ENCODE results near the gene ACSF2. TPM values are rescaled to one million over a fixed set of nuclear protein-coding genes. Genes with fewer than 3 reads are reported as not detected.
"Not testable (repeated sequence)": the region's sequence is repeated elsewhere in the genome, so short reads cannot be mapped to it uniquely, and the experiment has no call there.

ACSF2 gene
- total RNA-seq, 3 donors from 2014 or later: 3.7 to 4.3 (median 4.3) TPM

DNA sequence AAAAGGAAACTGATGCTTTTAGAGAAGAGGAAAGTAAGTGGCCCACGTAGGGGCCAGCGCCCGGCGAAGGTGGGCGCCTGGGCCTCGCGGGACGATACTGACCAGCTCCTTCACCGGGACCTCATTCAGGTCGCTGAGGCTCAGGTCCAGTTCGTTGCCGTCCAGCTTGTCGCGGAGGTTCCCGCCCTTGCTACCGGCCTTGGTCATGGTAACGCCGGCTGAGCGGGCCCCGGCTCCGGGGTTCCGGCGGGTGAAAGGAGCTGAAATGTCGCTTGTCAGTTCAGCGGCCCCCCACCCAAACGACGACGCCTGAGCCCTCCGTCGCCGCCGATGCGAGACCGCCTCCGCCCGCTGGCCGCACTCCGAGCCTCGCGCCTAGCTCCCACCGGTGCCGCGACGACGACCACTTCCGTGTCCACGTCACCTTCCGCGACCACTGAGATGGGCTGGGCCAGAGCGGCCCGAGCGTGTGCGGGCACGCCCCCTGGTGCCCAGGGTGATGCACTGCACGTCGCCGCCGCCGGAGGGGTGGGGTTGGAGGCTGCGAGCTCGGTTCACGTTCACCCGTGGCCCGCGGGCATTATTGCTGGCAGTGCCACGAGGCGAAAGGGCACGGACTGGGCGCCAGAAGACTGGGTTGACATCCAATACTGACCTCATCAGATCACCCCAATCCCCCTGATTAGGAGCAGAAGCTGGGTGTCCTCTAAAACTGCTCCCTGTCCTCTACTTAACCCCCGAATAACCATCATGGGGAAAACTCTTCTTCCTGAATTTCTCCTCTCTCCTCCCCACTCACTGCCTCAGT is 28.7 kb upstream of the ACSF2 start, which contains the start of gene LRRC59:
TSS of gene LRRC59 (minus strand) at position 413 of the 808 bp plus-strand sequence. CDS start at position 207, 206 bp downstream.
- no peaks in the 10 kb centered on the region for H3K9me3 Mint-ChIP-seq
- H3K4me3 Mint-ChIP-seq: peak within 1 kb of the TSS; percentile 97
- ATAC-seq (peak; percentile 98), DNase-seq (peak; percentile 94)
- peaks cover 2% of the 10 kb centered on the region for H3K27me3 Mint-ChIP-seq (ENCODE audit: low read depth)
- H3K36me3 Mint-ChIP-seq (ENCODE audit: insufficient read depth): peaks cover 28% of the 10 kb centered on the region
- peaks cover 34% of the 10 kb centered on the region for H3K4me1 Mint-ChIP-seq (ENCODE audit: low read depth)

DNA sequence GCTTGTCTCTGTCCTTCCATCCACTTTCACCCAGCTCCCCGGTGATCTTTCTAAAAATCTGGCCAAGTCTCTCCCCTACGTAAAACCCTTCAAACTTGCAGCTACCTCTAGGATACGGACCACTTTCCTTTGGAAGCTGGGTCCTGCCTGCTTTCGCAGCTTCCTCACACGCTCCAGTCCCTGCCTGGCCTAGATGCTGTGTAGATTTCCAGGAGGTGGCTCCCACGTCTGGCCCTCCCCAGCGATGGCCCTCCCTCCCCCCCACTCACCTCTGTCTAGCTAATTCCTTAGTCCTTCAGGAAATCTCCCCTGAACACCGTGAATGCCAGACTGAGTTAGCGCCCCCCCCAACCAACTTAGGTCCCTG is 28.1 kb upstream of the ACSF2 start:
- Mint-ChIP-seq H3K9me3 (no peaks in the 10 kb centered on the region), H3K4me1 (ENCODE audit: low read depth) (peaks cover 33% of the 10 kb centered on the region), H3K4me3 (peak overlapping the region; percentile 97), H3K27me3 (ENCODE audit: low read depth) (peaks cover 2% of the 10 kb centered on the region), H3K36me3 (ENCODE audit: insufficient read depth) (peaks cover 24% of the 10 kb centered on the region)
- ATAC-seq (no peak), DNase-seq (no peak)

DNA sequence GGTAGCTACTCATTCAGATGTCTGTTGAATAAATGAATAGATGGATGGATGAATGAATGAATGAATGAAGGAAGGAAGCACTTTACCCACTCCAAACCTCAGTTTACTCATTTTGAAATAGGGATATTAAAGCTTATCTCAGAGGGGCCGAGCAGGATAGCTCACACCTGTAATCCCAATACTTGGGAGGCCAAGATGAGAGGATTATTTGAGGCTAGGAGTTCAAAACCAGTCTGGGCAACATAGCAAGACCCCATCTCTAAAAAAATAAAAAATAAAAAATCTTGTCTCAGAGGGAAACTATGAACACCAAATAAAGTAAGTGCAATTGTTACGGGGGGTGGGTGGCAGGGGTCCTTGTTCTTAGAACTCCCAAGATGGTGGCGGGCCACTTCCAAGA is 27.3 kb upstream of the ACSF2 start:
- H3K4me3 Mint-ChIP-seq: peak overlapping the region; percentile 97
- DNase-seq: not testable (repeated sequence)

GRCh38 chr17:50399591-50399990 is 26.4 kb upstream of the ACSF2 start:
- ATAC-seq; H3K27me3 Mint-ChIP-seq (ENCODE audit: low read depth); H3K4me3 Mint-ChIP-seq; H3K9me3 Mint-ChIP-seq; DNase-seq: not testable (repeated sequence)
- Mint-ChIP-seq H3K36me3 (ENCODE audit: insufficient read depth) (peaks cover 11% of the 10 kb centered on the region), H3K4me1 (ENCODE audit: low read depth) (peaks cover 23% of the 10 kb centered on the region)

More for the DNA sequence above, 27.3 kb upstream of the ACSF2 start:
- H3K9me3 Mint-ChIP-seq; H3K27me3 Mint-ChIP-seq (ENCODE audit: low read depth); ATAC-seq: not testable (repeated sequence)
- Mint-ChIP-seq H3K4me1 (ENCODE audit: low read depth) (peaks cover 28% of the 10 kb centered on the region), H3K36me3 (ENCODE audit: insufficient read depth) (peaks cover 16% of the 10 kb centered on the region)

GRCh38 chr17:50405351-50405750 is 20.7 kb upstream of the ACSF2 start:
- H3K4me1 Mint-ChIP-seq (ENCODE audit: low read depth); DNase-seq; ATAC-seq; H3K36me3 Mint-ChIP-seq (ENCODE audit: insufficient read depth); H3K9me3 Mint-ChIP-seq; H3K4me3 Mint-ChIP-seq: not testable (repeated sequence)
- H3K27me3 Mint-ChIP-seq (ENCODE audit: low read depth): peaks cover 18% of the 10 kb centered on the region

DNA sequence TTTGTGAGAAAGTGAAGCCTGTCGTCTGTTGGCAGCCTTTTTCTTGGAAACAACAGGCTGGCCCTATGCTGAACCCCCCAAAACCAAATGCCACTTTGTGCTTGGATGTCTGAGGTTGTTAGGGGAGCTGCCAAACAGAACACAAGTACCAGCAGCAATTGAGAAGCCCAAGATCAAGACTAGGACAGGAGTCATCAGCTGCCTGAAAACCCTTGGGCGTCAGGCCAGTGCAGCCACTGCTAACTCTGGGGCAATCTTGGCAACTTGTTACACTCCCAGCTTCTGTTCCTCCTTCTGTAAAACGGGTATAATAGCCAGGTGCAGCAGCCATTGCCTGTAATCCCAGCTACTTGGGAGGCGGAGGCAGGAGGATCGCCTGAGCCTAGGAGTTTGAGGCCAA is 19.4 kb upstream of the ACSF2 start:
- no peaks in the 10 kb centered on the region for H3K36me3 Mint-ChIP-seq (ENCODE audit: insufficient read depth)
- H3K4me1 Mint-ChIP-seq (ENCODE audit: low read depth): no peaks in the 10 kb centered on the region
- peaks cover 19% of the 10 kb centered on the region for H3K27me3 Mint-ChIP-seq (ENCODE audit: low read depth)
- no peak for ATAC-seq
- no peaks in the 10 kb centered on the region for H3K9me3 Mint-ChIP-seq
- H3K4me3 Mint-ChIP-seq: no peak overlapping the region
- DNase-seq: no peak

DNA sequence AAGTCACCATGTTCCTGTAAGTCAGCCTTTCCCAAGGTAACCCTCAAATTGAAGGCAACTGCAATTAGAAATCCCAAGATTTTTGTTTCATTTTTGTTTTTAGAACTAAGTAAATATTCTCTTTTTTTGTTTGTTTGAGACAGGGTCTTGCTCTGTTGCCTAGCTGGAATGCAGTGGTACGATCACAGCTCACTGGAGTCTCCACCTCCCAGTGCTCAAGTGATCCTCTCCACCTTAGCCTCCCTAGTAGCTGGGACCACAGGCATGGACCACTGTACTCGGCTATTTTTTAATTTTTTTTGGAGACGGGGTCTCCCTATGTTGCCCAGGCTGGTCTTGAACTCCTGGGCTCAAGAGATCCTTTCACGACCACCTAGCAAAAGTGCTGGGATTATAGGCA is 18.1 kb upstream of the ACSF2 start:
- no peaks in the 10 kb centered on the region for H3K36me3 Mint-ChIP-seq (ENCODE audit: insufficient read depth)

GRCh38 chr17:50412188-50412732 is 13.8 kb upstream of the ACSF2 start:
- Mint-ChIP-seq H3K27me3 (ENCODE audit: low read depth) (peaks cover 8% of the 10 kb centered on the region), H3K36me3 (ENCODE audit: insufficient read depth) (no peaks in the 10 kb centered on the region), H3K4me3 (no peak overlapping the region), H3K4me1 (ENCODE audit: low read depth) (no peaks in the 10 kb centered on the region), H3K9me3 (no peaks in the 10 kb centered on the region)
- no peak for DNase-seq
- no peak for ATAC-seq

More for the DNA sequence above, 18.1 kb upstream of the ACSF2 start:
- Mint-ChIP-seq H3K4me1 (ENCODE audit: low read depth) (no peaks in the 10 kb centered on the region), H3K4me3 (no peak overlapping the region), H3K27me3 (ENCODE audit: low read depth) (peaks cover 22% of the 10 kb centered on the region), H3K9me3 (no peaks in the 10 kb centered on the region)
- DNase-seq (no peak), ATAC-seq (no peak)

- peaks cover 8% of the 10 kb centered on the region for H3K27me3 Mint-ChIP-seq (ENCODE audit: low read depth)
- ATAC-seq (no peak), DNase-seq (no peak)
- H3K9me3 Mint-ChIP-seq: peaks cover 6% of the 10 kb centered on the region
- peaks cover 2% of the 10 kb centered on the region for H3K4me1 Mint-ChIP-seq (ENCODE audit: low read depth)
- no peaks in the 10 kb centered on the region for H3K36me3 Mint-ChIP-seq (ENCODE audit: insufficient read depth)
- no peak overlapping the region for H3K4me3 Mint-ChIP-seq
These were observed 11.2 kb upstream of the ACSF2 start for GRCh38 chr17:50414808-50415207.

GRCh38 chr17:50419577-50419976 is 6.4 kb upstream of the ACSF2 start:
- H3K4me3 Mint-ChIP-seq; ATAC-seq; H3K9me3 Mint-ChIP-seq; DNase-seq; H3K36me3 Mint-ChIP-seq (ENCODE audit: insufficient read depth); H3K27me3 Mint-ChIP-seq (ENCODE audit: low read depth): not testable (repeated sequence)
- peaks cover 16% of the 10 kb centered on the region for H3K4me1 Mint-ChIP-seq (ENCODE audit: low read depth)

- Mint-ChIP-seq H3K27me3 (ENCODE audit: low read depth) (no peaks in the 10 kb centered on the region), H3K4me1 (ENCODE audit: low read depth) (peaks cover 20% of the 10 kb centered on the region), H3K36me3 (ENCODE audit: insufficient read depth) (no peaks in the 10 kb centered on the region), H3K9me3 (peaks cover 6% of the 10 kb centered on the region), H3K4me3 (no peak overlapping the region)
- DNase-seq (no peak), ATAC-seq (no peak)
These were observed 5.5 kb upstream of the ACSF2 start for GRCh38 chr17:50420419-50421112.

DNA sequence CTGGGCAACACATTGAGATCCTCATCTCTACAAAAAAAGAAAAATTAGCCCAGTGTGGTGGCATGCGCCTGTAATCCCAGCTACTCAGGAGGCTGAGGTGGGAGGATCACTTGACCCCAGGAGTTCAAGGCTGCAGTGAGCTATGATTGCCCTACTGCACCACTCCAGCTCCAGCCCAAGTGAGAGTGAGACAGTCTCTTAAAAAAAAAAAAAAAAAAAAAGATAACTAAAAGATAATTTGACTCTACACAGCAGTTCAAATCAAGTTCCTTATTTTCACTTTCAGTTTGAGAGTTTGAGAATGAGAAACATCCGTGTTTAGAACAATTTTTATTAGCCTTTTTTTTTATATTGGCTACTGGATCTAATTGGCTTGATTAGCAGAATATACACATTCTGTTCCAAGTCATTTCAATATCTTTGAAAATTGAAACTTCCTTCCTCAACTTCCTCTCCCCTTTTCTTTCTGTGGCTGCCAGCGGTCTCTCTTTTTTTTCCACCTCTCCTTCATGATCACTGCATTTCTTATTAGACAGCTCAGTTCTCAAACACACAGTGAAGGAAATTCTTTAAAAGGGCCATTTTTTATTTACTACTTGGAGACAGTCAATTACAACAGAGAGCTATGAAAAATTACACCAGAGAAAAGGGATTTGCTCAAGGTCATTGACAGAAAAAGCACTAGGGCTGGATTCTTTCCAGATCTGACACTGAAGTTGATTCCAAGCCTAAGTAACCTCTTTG is 4.5 kb upstream of the ACSF2 start:
- H3K36me3 Mint-ChIP-seq (ENCODE audit: insufficient read depth): no peaks in the 10 kb centered on the region
- H3K4me3 Mint-ChIP-seq: peak overlapping the region; percentile 77

DNA sequence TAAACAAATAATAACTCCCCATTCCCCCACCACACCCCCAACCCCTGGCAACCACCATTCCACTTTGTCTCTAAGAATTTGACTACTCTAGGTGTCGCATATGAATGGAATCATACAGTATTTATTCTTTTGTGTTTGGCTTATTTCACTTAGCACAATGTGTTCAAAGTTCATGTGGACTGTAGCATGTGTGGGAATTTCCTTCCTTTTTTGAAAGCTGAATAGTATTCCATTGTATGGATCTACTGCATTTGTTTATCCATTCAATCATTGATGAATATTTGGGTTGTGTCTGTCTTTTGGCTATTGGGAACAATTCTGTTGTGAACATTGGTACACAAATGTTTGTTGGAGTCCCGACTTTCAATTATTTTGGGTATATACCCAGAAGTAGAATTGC is 3.3 kb upstream of the ACSF2 start:
- ATAC-seq (no peak), DNase-seq (no peak)
- no peak overlapping the region for H3K4me3 Mint-ChIP-seq
- H3K27me3 Mint-ChIP-seq (ENCODE audit: low read depth): no peaks in the 10 kb centered on the region
- peaks cover 6% of the 10 kb centered on the region for H3K9me3 Mint-ChIP-seq
- no peaks in the 10 kb centered on the region for H3K36me3 Mint-ChIP-seq (ENCODE audit: insufficient read depth)
- H3K4me1 Mint-ChIP-seq (ENCODE audit: low read depth): peaks cover 34% of the 10 kb centered on the region

More for the DNA sequence above, 4.5 kb upstream of the ACSF2 start:
- DNase-seq (no peak), ATAC-seq (no peak)
- peaks cover 6% of the 10 kb centered on the region for H3K9me3 Mint-ChIP-seq
- H3K27me3 Mint-ChIP-seq (ENCODE audit: low read depth): no peaks in the 10 kb centered on the region
- peaks cover 23% of the 10 kb centered on the region for H3K4me1 Mint-ChIP-seq (ENCODE audit: low read depth)

- Mint-ChIP-seq H3K4me3 (no peak overlapping the region), H3K27me3 (ENCODE audit: low read depth) (no peaks in the 10 kb centered on the region), H3K4me1 (ENCODE audit: low read depth) (peaks cover 34% of the 10 kb centered on the region), H3K9me3 (peaks cover 6% of the 10 kb centered on the region), H3K36me3 (ENCODE audit: insufficient read depth) (no peaks in the 10 kb centered on the region)
- ATAC-seq (no peak), DNase-seq (no peak)
These were observed 2.4 kb upstream of the ACSF2 start for GRCh38 chr17:50423553-50424159.
